Endothelial cell (in vitro differentiated cells): ENCODE data around the gene AKAP5. TPM values are rescaled to one million over a fixed set of nuclear protein-coding genes. Genes with fewer than 3 reads are reported as not detected.
A peak's percentile ranks its signal among the peaks of the same experiment; 100 is the strongest.

Experiments
- DNase-seq: peaks from one replicate; pipeline ENCODE4 v3.0.0; 2021; ENCODE audit warnings: low spot score
- H3K27ac Mint-ChIP-seq: one replicate; pipeline ENCODE4 v1.8.0; 2021; ENCODE audit warnings: mixed read lengths, inconsistent platforms; ENCODE audit not compliant: unreplicated experiment
- H3K27me3 Mint-ChIP-seq: one replicate; pipeline ENCODE4 v1.8.0; 2021; ENCODE audit warnings: mild to moderate bottlenecking, moderate library complexity, mixed read lengths, inconsistent platforms; ENCODE audit not compliant: unreplicated experiment
- H3K36me3 Mint-ChIP-seq: one replicate; pipeline ENCODE4 v1.8.0; 2021; ENCODE audit warnings: mild to moderate bottlenecking, low read depth, mixed read lengths, inconsistent platforms; ENCODE audit not compliant: unreplicated experiment
- H3K4me1 Mint-ChIP-seq: one replicate; pipeline ENCODE4 v1.8.0; 2021; ENCODE audit warnings: mild to moderate bottlenecking, mixed read lengths, inconsistent platforms; ENCODE audit not compliant: unreplicated experiment
- H3K4me3 Mint-ChIP-seq: one replicate; pipeline ENCODE4 v1.8.0; 2021; ENCODE audit warnings: mild to moderate bottlenecking, mixed read lengths, inconsistent platforms; ENCODE audit not compliant: unreplicated experiment
- H3K9me3 Mint-ChIP-seq: one replicate; pipeline ENCODE4 v1.8.0; 2021; ENCODE audit warnings: mixed read lengths, inconsistent platforms; ENCODE audit not compliant: unreplicated experiment
- CTCF ChIP-seq: fragments of 200-600 bp; sonication (generic); IDR thresholded peaks from one replicate; pipeline ENCODE4 v1.5.0; 2021; ENCODE audit warnings: antibody characterized with exemption; ENCODE audit not compliant: unreplicated experiment
- total RNA-seq: library from RNA; stranded (reverse); fragmentation: NEBNext Ultra II Directional; extraction: Animal tissue kit (Norgen Biotek cat#: 25700); gene quantifications from one replicate; pipeline ENCODE4 v1.2.1, GENCODE V29; 2021; ENCODE audit not compliant: unreplicated experiment

The AKAP5 gene
- total RNA-seq, 1 donor from 2014 or later: 6.1 TPM

- no peak for TF ChIP-seq CTCF
- Mint-ChIP-seq H3K4me1 (peaks cover 6% of the 10 kb centered on the region), H3K27ac (peak overlapping the region; percentile 10), H3K9me3 (no peaks in the 10 kb centered on the region), H3K4me3 (peak overlapping the region; percentile 87), H3K36me3 (peaks cover 2% of the 10 kb centered on the region), H3K27me3 (peaks cover 2% of the 10 kb centered on the region)
- DNase-seq: no peak
Measured at GRCh38 chr14:64464651-64465050, 648 bp upstream of the AKAP5 start.

GRCh38 chr14:64465831-64466554 is 694 bp downstream of the AKAP5 start:
- DNase-seq: peak; percentile 49
- H3K36me3 Mint-ChIP-seq: peaks cover under 1% of the 10 kb centered on the region
- peaks cover 6% of the 10 kb centered on the region for H3K4me1 Mint-ChIP-seq
- no peak for TF ChIP-seq CTCF
- peak overlapping the region; percentile 50 for H3K27ac Mint-ChIP-seq
- peaks cover 2% of the 10 kb centered on the region for H3K27me3 Mint-ChIP-seq
- H3K4me3 Mint-ChIP-seq: peak overlapping the region; percentile 95
- no peaks in the 10 kb centered on the region for H3K9me3 Mint-ChIP-seq

- TF ChIP-seq CTCF: no peak
- H3K9me3 Mint-ChIP-seq: no peaks in the 10 kb centered on the region
- H3K27me3 Mint-ChIP-seq: peaks cover 2% of the 10 kb centered on the region
- H3K36me3 Mint-ChIP-seq: no peaks in the 10 kb centered on the region
- H3K4me1 Mint-ChIP-seq: peaks cover 6% of the 10 kb centered on the region
- no peak overlapping the region for H3K4me3 Mint-ChIP-seq
- no peak for DNase-seq
- no peak overlapping the region for H3K27ac Mint-ChIP-seq
Measured at GRCh38 chr14:64467101-64467500, 1.8 kb downstream of the AKAP5 start.

GRCh38 chr14:64467566-64467965 is 2.3 kb downstream of the AKAP5 start:
- no peak for DNase-seq
- Mint-ChIP-seq H3K4me3 (no peak overlapping the region), H3K9me3 (no peaks in the 10 kb centered on the region), H3K36me3 (no peaks in the 10 kb centered on the region), H3K4me1 (peaks cover 6% of the 10 kb centered on the region), H3K27ac (no peak overlapping the region), H3K27me3 (peaks cover 2% of the 10 kb centered on the region)
- no peak for TF ChIP-seq CTCF

GRCh38 chr14:64468451-64468850 is 3.2 kb downstream of the AKAP5 start:
- Mint-ChIP-seq H3K4me1 (peaks cover 6% of the 10 kb centered on the region), H3K9me3 (no peaks in the 10 kb centered on the region), H3K27ac (no peak overlapping the region), H3K27me3 (no peaks in the 10 kb centered on the region), H3K4me3 (no peak overlapping the region), H3K36me3 (no peaks in the 10 kb centered on the region)
- TF ChIP-seq CTCF: no peak
- no peak for DNase-seq
